Activated CD4-positive, alpha-beta T cell treated with anti-CD3 and anti-CD28 coated beads, Interleukin-2, amount 50 U/mL, for 1 hour (primary cell): ENCODE measurements around the gene KIAA0513.

Experiments used
- DNase-seq: peaks from one replicate; pipeline ENCODE4 v3.0.0-alpha.2; 2020

The KIAA0513 gene

DNA sequence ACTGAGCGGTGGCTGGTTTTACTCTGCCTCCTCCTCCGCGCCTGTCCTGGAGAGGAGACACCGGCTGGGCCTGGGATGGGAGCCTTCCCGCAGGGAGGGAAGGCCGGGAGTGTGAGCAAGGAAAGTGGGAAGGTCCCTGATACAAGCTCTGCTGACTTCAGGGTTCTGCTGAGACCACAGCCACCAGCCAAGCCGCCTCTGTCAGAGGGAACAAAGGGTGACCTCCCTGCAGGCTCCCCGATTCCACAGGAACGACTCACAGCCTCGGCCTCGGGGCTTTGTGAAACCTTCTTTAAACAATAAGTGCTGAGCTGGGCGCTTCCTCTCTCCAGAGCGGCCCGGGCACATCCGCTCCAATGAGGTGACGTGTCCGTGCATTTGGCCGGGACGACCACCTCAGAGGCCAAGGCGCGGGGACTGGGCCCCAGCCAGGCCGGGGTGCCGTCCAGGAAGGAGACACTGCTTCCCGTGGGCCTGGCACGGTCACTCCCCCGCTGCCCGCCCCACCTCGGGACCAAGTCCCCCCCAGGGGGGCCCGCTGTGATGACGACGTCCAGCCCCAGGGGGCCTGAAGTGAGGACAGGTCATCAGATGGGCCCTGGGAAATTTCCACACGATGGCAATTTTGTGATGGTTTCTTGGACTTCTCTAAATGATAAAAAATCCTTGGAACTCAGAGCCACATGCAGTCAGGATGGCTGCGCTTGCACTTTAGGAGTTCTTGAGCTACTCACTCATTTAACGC is 96.5 kb downstream of the KIAA0513 start:
- DNase-seq = no peak

GRCh38 chr16:85124636-85125346 is 97.2 kb downstream of the KIAA0513 start:
- DNase-seq = no peak

DNA sequence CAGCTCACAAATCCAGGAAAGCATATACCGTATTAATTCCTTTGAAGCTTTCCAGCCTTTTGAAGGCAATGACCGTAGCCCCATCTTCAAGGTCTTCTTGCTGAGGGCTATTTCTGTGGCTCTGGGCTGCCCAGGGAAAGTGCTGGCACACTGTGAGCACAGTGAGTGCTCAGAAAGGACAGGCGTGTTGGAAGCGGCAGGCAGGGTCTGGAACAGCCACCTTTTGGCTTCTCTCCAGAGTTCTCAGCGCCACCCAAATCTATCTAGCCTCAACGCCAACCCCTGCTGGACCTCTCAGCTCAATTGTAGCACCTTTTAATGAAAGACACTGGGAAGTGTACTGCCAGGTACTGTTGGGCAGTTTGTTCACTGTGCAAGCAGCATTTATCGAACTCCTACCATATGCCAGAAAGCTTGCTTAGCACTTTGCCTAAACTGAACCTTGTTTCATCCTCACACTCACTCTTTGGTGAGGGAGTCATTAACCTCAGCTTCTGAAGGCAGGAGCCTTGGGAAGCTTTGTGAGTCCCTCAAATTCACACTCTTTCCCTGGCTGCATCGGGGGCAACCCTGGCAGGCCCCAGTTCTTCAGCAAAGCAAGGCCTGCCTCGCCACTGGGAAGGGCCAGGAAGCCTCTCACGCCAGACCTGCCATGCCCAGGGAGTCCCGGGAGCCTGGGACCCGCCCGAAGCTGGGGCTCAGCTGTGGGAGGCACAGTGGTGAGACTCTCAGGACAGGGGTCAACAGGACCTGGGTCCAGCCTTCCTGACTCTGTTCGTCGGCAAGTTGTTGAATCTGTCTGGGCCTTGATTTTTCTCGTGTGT is 98.2 kb downstream of the KIAA0513 start:
- DNase-seq = no peak

GRCh38 chr16:85126394-85126704 is 98.8 kb downstream of the KIAA0513 start:
- no peak for DNase-seq

DNA sequence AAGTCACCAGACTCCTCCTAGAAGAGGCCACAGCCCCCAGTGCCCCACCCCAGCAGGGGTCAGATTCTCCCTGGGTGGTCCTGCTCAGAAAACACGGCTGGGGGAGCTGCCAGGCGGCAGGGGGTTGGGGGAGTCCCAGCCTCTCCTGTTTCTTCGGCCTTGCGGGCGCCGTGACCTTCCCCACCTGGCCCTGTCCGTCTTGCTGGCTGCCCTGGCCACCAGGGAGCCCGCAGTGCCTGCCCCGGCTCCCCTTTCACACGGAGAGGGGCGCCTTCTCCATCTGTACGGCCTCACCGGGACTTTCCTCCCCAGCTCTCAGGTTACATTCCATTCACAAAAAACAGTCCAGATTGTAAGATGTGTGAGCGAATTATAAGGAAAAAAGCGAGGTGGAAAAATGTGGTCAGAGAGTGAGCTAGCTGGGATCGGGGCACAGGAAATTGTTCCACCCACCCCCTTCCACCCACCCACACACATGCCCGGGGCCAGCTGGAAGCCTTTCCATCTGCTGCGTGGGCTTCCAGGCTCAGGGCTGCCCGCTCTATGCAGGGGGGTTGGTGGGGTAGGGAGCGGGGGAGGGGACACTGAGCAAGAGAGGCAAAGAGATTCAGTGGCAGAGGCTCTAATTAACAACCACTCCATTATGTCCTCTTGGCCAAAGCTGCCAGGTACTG is 99.2 kb downstream of the KIAA0513 start:
- DNase-seq = no peak

DNA sequence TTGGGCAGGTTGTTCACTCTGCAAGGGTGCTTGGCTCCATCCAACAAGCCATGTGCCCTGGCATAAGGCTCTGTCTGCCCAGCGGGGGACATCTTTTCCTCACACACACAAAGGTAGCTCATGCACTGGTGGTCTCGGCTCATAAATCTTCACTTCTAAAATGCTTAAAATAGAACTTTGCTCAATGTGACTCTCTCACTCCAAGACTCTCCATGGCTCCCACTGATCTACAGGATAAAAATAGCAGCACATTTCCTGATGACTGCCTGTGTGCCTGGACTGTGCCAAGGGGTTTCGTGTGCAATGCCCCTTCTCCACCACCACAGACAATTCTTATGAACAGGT is 99.8 kb downstream of the KIAA0513 start:
- DNase-seq = no peak

DNA sequence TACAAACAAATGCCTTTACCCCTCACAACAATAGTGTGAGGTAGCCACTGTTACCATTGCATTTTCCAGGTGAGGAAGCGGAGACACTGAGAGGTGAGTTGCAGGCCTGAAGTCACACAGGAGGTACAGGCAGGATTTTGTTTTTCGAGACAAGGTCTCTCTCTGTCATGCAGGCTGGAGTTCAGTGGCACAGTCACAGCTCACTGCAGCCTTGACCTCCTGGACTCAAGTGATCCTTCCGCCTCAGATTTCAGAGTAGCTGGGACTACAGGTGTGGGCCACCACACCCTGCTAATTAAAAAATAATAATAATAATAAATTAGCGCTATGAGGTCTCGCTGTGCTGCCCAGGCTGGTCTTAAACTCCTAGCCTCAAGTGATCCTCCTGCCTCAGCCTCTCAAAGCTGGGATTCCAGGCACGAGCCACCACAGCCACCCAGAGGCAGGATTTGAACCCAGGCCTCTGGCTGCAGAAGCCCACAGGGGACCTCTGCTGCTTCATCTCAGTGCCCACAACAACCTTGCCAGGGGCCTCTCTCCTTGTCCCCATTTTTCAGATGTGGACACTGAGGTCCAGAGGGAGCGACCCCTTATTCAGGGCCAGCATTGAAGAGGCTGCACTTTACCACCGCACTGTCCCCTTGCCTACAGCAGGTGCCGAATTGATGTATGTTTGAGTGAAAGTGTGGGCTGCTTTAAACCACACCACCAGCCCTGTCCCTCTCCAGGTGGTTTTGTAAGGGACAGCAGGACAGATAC is 100.7 kb downstream of the KIAA0513 start:
- no peak for DNase-seq

DNA sequence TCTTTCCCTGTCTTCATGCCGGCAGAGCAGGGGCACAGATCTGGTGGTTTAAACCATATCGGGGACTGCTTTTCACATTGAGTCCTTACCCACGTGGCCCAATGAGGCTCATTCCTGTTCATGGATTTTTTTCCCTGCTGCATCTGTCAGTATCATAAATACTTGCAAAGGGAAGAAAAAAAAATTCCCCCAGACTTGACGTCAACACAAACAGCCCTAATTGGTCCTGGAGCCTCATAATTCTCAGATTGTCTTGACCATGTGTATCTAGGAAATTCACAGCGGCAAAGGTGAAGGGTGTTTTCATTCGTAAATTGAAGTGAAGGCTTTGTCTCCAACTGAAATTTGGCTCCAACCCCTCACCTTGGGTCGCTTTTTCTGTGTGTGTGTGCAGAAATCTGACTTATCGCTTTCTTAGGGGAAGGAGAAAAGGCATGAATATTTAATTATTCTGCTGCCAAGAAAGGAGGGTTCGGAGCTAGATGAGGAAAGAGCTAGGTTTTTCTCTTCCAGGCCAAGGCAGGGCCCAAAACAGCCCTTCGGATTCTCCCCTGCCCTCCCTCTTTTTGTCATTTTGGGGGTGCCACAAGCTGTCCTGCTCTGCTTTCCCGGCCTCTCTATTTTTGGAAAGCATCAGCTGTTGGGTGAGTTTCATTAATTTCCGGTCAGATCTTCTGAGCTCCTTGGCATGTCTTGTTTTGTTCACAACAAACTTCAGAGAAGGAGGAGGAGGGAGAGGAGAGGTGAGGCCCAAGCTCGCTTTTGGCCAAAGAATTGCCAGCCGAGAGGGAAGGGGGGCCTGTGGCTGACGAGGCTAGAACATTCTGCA is 102.5 kb downstream of the KIAA0513 start:
- no peak for DNase-seq

GRCh38 chr16:85130705-85131028 is 103.1 kb downstream of the KIAA0513 start:
- no peak for DNase-seq

- DNase-seq = no peak
Observed at GRCh38 chr16:85132456-85133289, 105.1 kb downstream of the KIAA0513 start.

DNA sequence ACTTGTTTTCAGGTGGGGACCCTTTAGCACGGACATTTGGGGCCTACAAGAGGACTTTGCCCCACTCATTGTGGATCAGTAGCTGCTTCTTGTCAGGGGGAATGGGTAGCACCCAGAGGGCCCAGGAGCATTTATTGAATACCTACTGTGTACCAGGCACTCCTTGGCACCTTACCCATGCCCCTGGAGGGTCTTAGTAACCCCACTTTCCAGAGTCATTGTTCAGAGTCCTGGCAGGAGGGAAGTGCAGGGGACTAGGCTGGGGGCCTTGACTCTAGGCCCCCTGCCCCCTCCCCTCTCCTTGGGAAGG is 105.7 kb downstream of the KIAA0513 start:
- no peak for DNase-seq

GRCh38 chr16:85134076-85134788 is 106.6 kb downstream of the KIAA0513 start:
- DNase-seq = no peak

DNA sequence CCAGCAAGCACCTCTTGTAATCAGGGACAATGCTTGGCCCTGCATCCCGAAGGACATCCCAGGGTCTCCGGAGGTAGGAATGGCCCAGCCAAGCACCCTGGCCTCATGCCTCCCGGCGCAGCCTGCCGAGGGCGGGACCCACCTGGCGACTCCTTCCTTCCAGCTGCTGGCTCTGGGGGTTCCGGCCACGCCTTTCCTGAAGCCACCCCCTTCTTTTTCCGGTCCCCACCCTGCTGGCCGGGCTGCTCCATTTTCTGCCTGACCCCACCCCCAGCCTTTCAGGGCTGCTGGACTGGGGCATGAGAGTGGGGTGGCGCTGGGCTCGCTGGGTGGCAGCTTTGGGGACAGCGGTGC is 107.2 kb downstream of the KIAA0513 start:
- no peak for DNase-seq

- no peak for DNase-seq
Observed at GRCh38 chr16:85136213-85136701, 108.7 kb downstream of the KIAA0513 start.

GRCh38 chr16:85136702-85137322 is 109.2 kb downstream of the KIAA0513 start:
- DNase-seq = no peak

DNA sequence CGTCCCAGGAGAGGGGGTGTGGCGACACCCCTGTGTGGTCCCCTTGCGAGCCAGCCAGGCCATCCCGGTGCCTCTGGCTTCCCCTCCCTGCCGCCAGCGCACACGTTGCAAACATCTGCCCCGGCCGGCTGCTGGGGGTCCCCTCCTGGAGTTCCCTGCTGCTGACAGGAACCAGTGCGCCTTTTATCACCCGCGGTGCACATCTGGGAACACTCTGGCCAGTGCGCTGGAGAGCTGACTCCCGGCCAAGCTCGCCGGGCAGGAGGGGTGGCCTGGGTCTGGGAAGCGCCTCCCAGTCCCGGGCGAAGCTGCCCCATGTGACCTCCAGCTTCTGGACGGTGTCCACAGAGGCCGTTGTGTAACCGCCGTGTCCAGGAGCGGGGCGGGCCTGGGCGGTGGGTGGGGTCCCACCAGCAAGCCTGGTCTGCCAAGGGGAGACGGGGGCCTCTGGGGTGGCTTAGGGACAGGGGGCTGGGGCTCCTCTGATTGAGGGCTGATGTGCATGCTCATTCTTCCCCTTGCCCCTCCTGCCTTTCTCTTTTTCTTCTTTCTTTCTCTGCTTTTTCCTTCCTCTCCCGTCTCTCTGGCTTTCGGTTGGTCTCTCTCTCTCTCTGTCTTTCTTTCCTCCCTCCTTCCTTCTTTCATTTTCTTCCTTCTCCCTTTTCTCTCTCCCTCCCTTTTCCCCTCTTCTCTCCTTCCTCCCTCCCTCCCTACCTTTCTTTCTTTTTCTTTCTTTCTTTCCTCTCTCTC is 109.9 kb downstream of the KIAA0513 start:
- no peak for DNase-seq

DNA sequence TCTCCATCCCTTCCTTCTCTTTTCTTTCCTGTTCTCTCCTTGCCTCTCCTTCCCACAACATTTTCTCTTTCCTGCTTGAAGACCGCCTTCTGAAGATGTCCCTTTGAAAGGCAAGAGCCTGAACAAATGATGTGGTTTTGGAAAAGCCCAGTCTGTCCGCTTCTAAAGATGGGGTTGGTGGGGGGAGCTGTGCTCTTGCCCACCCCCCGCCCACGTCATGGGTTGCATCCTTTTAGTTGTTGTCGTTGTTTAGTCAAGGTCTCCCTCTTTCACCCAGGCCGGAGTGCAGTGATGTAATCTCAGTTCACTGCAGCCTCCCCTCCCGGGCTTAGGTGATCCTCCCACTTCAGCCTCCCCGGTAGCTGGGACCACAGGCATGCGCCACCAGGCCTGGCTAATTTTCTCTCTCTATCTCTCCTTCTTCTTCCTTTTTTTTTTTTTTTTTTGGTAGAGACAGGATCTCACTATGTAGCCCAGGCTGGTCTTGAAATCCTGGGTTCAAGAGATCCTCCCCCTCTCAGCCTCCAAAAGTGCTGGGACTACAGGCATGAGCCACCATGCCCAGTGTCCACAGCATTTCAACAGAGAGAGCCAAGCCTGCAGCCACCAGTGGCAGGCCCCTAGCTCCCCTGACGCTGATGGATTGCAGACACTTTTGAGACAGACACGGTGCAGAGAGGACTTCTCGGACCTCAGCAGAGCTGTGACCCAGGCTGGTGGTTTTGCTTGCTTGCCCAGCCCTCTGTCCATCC is 110.7 kb downstream of the KIAA0513 start:
- no peak for DNase-seq
